HG03039 (cell line): ENCODE results near the gene SIM2.

ENCODE experiments used
- ATAC-seq: cut with Tn5 transposase; IDR thresholded peaks from one replicate; pipeline ENCODE4 v1.9.1; 2021; ENCODE audit warnings: mild to moderate bottlenecking, moderate library complexity; ENCODE audit not compliant: unreplicated experiment

Gene SIM2

GRCh38 chr21:36791695-36792470 lies 93.0 kb downstream of the SIM2 start:
- ATAC-seq: no peak

DNA sequence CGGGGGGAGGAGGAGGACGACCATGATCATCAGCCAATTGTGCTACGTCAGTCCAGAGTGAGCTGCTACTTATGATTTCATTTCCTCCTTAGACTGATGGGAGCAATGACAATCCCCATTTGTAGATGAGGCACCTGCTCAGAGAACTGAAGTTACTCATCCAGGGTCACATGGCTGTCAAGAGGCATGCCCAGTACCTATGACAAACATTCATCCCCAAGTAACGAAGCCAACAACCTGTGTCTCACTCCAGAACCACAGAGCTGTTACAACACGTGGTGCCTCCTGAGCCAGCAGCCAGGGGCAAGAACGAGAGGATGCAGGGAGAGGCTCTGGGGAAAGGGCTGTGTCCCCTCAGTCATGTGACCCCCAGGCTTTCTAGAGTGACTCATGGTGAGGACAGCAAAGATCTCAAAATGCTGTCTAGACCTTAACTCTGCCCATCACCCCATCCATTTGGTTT lies 93.6 kb downstream of the SIM2 start:
- no peak for ATAC-seq

GRCh38 chr21:36796070-36796469 lies 97.2 kb downstream of the SIM2 start:
- ATAC-seq: no peak

DNA sequence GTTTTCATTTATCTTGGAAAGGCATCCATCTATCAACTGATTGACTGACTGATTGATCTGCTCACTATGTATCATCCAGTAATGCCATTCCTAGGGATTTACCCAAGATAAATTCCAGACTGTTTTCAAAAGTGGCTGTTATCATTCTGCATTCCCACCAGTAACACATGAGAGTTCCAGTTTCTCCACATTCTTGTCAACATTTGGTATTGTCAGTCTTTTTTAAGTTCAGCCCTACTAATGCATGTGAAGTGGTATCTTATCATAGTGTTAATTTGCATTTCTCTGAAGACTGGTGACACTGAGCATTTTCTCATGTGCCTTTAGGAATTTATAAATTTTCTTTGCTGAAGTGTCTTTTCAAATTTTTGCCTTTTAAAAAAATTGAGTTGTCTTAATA lies 99.6 kb downstream of the SIM2 start:
- ATAC-seq: no peak
